ENCODE results near the gene FYTTD1.

The FYTTD1 gene

GRCh38 chr3:197794115-197794514, 44.4 kb downstream of the FYTTD1 start:
- DNase-seq, result no peak

- no peak for DNase-seq
These were observed 45.5 kb downstream of the FYTTD1 start for GRCh38 chr3:197795200-197795599.

DNA sequence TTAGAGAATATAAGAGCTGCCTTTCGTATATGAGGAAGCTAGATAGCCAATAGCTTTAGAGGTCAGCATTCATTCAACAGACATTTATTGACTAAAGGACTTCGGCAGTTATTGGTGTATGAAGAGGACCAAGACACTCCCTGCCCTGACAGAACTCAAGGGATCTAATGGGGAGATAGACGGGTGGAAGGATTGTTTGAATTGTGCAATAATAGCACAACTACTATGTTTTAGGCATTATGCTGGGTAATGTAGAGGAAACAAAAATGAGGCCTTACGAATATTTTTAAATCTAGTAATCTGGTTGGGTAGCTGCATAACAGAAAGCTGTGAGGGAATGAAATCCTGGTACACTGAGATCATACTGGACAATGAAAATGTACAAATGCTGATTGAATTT, 46.4 kb downstream of the FYTTD1 start:
- no peak for DNase-seq

DNA sequence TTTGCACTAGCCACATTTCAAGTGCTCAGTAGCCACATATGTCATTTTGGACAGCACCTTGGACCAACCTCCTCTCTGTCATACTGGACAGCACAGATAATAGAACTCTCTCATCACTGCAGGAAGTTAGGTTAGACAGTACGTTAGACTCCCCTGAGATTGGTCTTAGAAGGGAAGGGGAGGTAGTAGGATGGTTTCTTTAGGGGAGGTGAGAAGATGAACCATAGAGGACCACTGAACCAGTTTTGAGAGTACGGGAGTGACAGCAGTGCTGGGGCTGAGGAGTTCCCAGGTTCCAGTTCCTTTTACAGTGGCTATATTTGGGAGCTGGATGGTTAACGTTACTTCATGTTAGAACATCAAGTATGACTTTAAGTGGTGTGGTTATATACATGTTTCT, 49.2 kb downstream of the FYTTD1 start:
- DNase-seq, result no peak

DNA sequence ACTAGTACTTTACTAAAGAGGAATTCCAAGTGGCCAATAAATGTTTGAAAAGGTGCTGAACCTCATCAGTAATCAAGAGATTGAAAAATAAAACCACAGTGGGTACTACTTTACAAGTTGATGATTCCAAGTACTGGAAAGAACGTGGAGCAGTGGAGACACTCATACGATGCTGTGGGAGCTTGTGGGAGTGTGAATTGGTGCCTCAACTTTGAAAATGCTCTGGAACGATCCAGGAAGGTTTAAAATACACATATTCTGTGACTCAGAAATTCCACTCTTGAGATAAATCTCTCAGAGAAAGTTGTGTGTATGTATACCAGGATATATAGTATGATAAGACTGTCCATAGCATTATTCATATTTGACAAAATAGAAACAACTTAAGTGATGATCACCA, 50.7 kb downstream of the FYTTD1 start:
- no peak for DNase-seq

GRCh38 chr3:197801891-197802778, 52.5 kb downstream of the FYTTD1 start:
- no peak for DNase-seq

GRCh38 chr3:197802779-197803459, 53.2 kb downstream of the FYTTD1 start:
- no peak for DNase-seq

- no peak for DNase-seq
These were observed 54.8 kb downstream of the FYTTD1 start for GRCh38 chr3:197804511-197804910.

GRCh38 chr3:197807969-197808587, 58.4 kb downstream of the FYTTD1 start:
- no peak for DNase-seq

- no peak for DNase-seq
These were observed 59.8 kb downstream of the FYTTD1 start for GRCh38 chr3:197809356-197810020.

- DNase-seq, result no peak
These were observed 61.2 kb downstream of the FYTTD1 start for GRCh38 chr3:197810901-197811300.

DNA sequence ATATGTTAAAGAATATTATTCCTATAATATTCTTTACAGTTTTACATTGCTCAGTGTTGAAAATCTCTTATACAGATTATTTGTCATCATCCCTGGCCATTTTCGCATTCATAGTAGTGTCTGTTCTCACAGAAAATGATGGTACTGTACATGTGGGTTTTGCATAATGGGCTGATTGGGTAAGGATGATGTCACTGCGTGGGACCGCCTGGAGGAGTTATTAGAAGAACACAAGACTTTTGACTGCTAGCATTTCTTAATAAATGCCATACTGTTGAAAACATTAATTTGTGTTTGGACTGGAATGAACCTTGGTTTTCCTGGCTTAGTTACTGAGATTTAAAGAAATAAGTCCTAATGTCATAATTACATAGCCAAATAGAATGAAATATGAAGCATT, 61.7 kb downstream of the FYTTD1 start:
- no peak for DNase-seq

GRCh38 chr3:197814372-197814771, 64.7 kb downstream of the FYTTD1 start:
- DNase-seq, result no peak

DNA sequence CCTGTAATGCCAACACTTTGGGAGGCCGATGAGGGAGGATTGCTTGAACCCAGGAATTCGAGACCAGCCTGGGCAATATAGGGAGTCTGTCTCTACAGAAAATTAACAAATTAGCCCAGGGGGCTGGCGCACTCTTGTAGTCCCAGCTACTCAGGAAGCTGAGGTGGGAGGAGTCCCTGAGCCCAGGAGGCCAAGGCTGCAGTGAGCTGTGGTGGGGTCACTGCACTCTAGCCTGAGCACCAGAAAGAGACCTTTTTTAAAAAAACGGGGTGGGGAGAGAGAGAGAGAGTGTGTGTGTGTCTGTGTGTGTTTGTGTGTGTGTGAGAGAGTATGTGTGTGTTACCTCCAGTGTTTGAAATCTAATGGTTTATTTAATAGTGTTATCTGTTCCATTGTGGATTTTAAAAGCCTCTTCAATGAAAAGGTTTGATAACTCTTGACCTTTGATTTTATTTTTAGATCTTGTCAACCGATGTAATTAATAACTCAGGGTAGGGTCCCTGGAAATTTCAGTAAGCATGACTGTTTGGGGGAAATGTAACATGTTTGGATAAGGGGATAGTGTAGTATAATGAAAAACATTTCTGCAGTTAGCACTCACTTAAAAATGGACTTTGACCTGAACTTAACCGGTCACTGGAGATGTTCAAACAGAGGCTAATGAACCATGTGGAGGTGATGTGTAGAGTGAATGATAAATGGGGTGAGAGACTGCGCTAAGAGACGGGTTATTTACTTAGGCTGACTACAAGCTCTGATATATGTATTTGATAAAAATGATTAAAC, 71.1 kb downstream of the FYTTD1 start:
- no peak for DNase-seq

GRCh38 chr3:197829397-197830045, 79.8 kb downstream of the FYTTD1 start:
- DNase-seq, result no peak

GRCh38 chr3:197830308-197830966, 80.8 kb downstream of the FYTTD1 start:
- no peak for DNase-seq

- no peak for DNase-seq
These were observed 81.3 kb downstream of the FYTTD1 start for GRCh38 chr3:197830967-197831313.

- no peak for DNase-seq
These were observed 84.4 kb downstream of the FYTTD1 start for GRCh38 chr3:197833930-197834715.

GRCh38 chr3:197835509-197835908, 85.8 kb downstream of the FYTTD1 start:
- no peak for DNase-seq

DNA sequence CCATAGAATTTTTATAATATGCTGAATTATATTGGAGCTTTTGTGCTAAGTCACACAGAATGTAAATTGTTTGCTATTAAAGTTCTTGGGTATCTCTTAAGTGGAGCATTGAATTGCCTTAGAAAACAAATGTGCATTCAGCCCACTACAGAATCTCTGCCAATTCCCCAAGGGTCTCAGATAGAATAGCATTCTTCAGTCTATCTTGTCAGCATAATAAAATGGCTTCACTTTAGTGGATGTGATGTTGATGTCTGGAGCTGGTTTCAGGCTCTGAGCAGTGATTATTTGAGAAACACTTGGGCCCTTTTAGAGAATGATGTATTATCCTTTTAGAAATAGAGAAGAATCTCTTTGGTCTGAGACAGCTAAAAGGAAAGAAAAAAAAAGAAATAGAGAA, 86.6 kb downstream of the FYTTD1 start:
- DNase-seq, result no peak
